Endodermal cell (in vitro differentiated cells): Measurements from ENCODE around the gene ABHD15. TPM values are rescaled to one million over a fixed set of nuclear protein-coding genes. Genes with fewer than 3 reads are reported as not detected.

ENCODE experiments used
- DNase-seq: peaks from one replicate; pipeline ENCODE4 v3.0.0-alpha.2; 2017
- H3K27ac ChIP-seq: 2 replicates; pipeline ENCODE4 v1.5.1; 2013; ENCODE audit warnings: mild to moderate bottlenecking, low read depth, low read length, moderate library complexity
- H3K27me3 ChIP-seq: 2 replicates; pipeline ENCODE4 v1.6.1; 2013; ENCODE audit warnings: mild to moderate bottlenecking, low read length, moderate library complexity; ENCODE audit not compliant: insufficient read depth, control insufficient read depth, poor library complexity, severe bottlenecking
- H3K36me3 ChIP-seq: 2 replicates; pipeline ENCODE4 v1.7.0; 2013; ENCODE audit warnings: mild to moderate bottlenecking, low read length, moderate library complexity; ENCODE audit not compliant: control insufficient read depth, insufficient read depth
- H3K4me1 ChIP-seq: one replicate; pipeline ENCODE4 v1.7.0; 2013; ENCODE audit warnings: low read length; ENCODE audit not compliant: control insufficient read depth, insufficient read depth
- H3K4me3 ChIP-seq: 2 replicates; pipeline ENCODE4 v1.5.1; 2013; ENCODE audit warnings: mild to moderate bottlenecking, low read length, moderate library complexity
- H3K9ac ChIP-seq: 2 replicates; pipeline ENCODE4 v1.6.1; 2013; ENCODE audit warnings: mild to moderate bottlenecking, low read length, moderate library complexity; ENCODE audit not compliant: poor library complexity, severe bottlenecking; ENCODE audit errors: extremely low read depth
- H3K9me3 ChIP-seq: 2 replicates; pipeline ENCODE4 v1.6.1; 2013; ENCODE audit warnings: mild to moderate bottlenecking, low read length, moderate library complexity; ENCODE audit not compliant: control insufficient read depth
- H3K27ac Mint-ChIP-seq: 2 replicates; pipeline ENCODE4 v1.8.0; 2020; ENCODE audit warnings: mixed read lengths
- H3K27me3 Mint-ChIP-seq: 2 replicates; pipeline ENCODE4 v1.8.0; 2021; ENCODE audit warnings: mild to moderate bottlenecking, mixed read lengths; ENCODE audit not compliant: insufficient read depth
- H3K36me3 Mint-ChIP-seq: 2 replicates; pipeline ENCODE4 v1.8.0; 2020; ENCODE audit warnings: low read depth, mixed read lengths
- H3K4me1 Mint-ChIP-seq: 2 replicates; pipeline ENCODE4 v1.8.0; 2020; ENCODE audit warnings: mixed read lengths
- H3K4me3 Mint-ChIP-seq: 2 replicates; pipeline ENCODE4 v1.8.0; 2020; ENCODE audit warnings: mild to moderate bottlenecking, moderate library complexity, mixed read lengths
- H3K9me3 Mint-ChIP-seq: 2 replicates; pipeline ENCODE4 v1.8.0; 2020; ENCODE audit warnings: mild to moderate bottlenecking, mixed read lengths
- CTCF ChIP-seq: fragments of 200-600 bp; sonication (generic); conservative IDR thresholded peaks from 2 replicates; pipeline ENCODE4 v1.5.0; 2021; ENCODE audit warnings: antibody characterized with exemption, mild to moderate bottlenecking
- WGBS, 2 experiments: methylation state at CpG; one replicate each; pipeline versions ENCODE4 v1.1.5 to v1.1.7; 2013; ENCODE audit warnings: missing lambda C conversion rate in 2 of 2, mixed read lengths in 1 of 2; ENCODE audit not compliant: insufficient coverage in 1 of 2, insufficient read length in 1 of 2; 5-methylcytosine and 5-hydroxymethylcytosine counted together
- total RNA-seq, 2 donors: library from RNA; stranded (reverse); fragmentation: NEBNext Ultra II Directional in 1 of 2; extraction: Animal tissue kit (Norgen Biotek cat#: 25700) in 1 of 2; gene quantifications; 2 replicates in 1 of 2; 3 replicates in 1 of 2; pipeline ENCODE4 v1.2.1, GENCODE V29; 2021

Gene ABHD15
- total RNA-seq, 2 donors from 2014 or later: 1.4 to 2.1 TPM

- Histone ChIP-seq H3K9me3 (no peaks in the 10 kb centered on the region), H3K4me1 (no peaks in the 10 kb centered on the region), H3K9ac (no peak overlapping the region), H3K27me3 (peaks cover 49% of the 10 kb centered on the region), H3K4me3 (peak overlapping the region; percentile 85), H3K27ac (no peak overlapping the region), H3K36me3 (no peaks in the 10 kb centered on the region)
- no peaks in the 10 kb centered on the region for H3K9me3 Mint-ChIP-seq
- WGBS, 2 experiments: 0 to 1% methylated on average over 5 to 27 of the region's 27 CpGs
- no peak for TF ChIP-seq CTCF
- H3K27ac Mint-ChIP-seq: no peak overlapping the region
- peaks cover 62% of the 10 kb centered on the region for H3K27me3 Mint-ChIP-seq
- peaks cover 10% of the 10 kb centered on the region for H3K4me1 Mint-ChIP-seq
- no peaks in the 10 kb centered on the region for H3K36me3 Mint-ChIP-seq
- no peak for DNase-seq
- peak overlapping the region; percentile 68 for H3K4me3 Mint-ChIP-seq
Measured at GRCh38 chr17:29567304-29567553, 392 bp upstream of the ABHD15 start.

- no peaks in the 10 kb centered on the region for H3K4me1 ChIP-seq
- H3K4me3 Mint-ChIP-seq: peak overlapping the region; percentile 68
- H3K4me1 Mint-ChIP-seq: peaks cover 10% of the 10 kb centered on the region
- H3K36me3 ChIP-seq: no peaks in the 10 kb centered on the region
- H3K27me3 ChIP-seq: peaks cover 55% of the 10 kb centered on the region
- peak overlapping the region; percentile 51 for H3K4me3 ChIP-seq
- peak; percentile 93 for DNase-seq
- H3K27ac Mint-ChIP-seq: no peak overlapping the region
- H3K9ac ChIP-seq: no peak overlapping the region
- no peaks in the 10 kb centered on the region for H3K9me3 ChIP-seq
- H3K27me3 Mint-ChIP-seq: peaks cover 62% of the 10 kb centered on the region
- no peaks in the 10 kb centered on the region for H3K9me3 Mint-ChIP-seq
- TF ChIP-seq CTCF: peak; percentile 58
- H3K36me3 Mint-ChIP-seq: no peaks in the 10 kb centered on the region
- WGBS, 2 experiments: 13 to 15% methylated on average over 48 to 55 of the region's 55 CpGs
- no peak overlapping the region for H3K27ac ChIP-seq
Measured at GRCh38 chr17:29565643-29566472, 979 bp downstream of the ABHD15 start.

GRCh38 chr17:29563816-29564215 lies 3.0 kb downstream of the ABHD15 start:
- Mint-ChIP-seq H3K4me3 (no peak overlapping the region), H3K9me3 (no peaks in the 10 kb centered on the region), H3K4me1 (peaks cover 6% of the 10 kb centered on the region), H3K36me3 (no peaks in the 10 kb centered on the region), H3K27ac (no peak overlapping the region), H3K27me3 (peaks cover 58% of the 10 kb centered on the region)
- Histone ChIP-seq H3K27ac (no peak overlapping the region), H3K4me3 (no peak overlapping the region), H3K9ac (no peak overlapping the region), H3K36me3 (no peaks in the 10 kb centered on the region), H3K27me3 (peaks cover 55% of the 10 kb centered on the region), H3K4me1 (no peaks in the 10 kb centered on the region), H3K9me3 (no peaks in the 10 kb centered on the region)
- WGBS, 2 experiments: 88 to 100% methylated on average over 1 of the region's 3 CpGs
- DNase-seq: peak; percentile 34
- TF ChIP-seq CTCF: no peak
